Nephron progenitor cell (in vitro differentiated cells): Measurements from ENCODE around the gene ATP10B.

Experiments
- DNase-seq: peaks from one replicate; pipeline ENCODE4 v3.0.0; 2021
- H3K27ac Mint-ChIP-seq: 2 replicates; pipeline ENCODE4 v1.8.0; 2021; ENCODE audit warnings: mild to moderate bottlenecking, moderate library complexity, mixed read lengths
- H3K27me3 Mint-ChIP-seq: 2 replicates; pipeline ENCODE4 v1.8.0; 2021; ENCODE audit warnings: mild to moderate bottlenecking, low read depth, mixed read lengths; ENCODE audit not compliant: poor library complexity
- H3K36me3 Mint-ChIP-seq: 2 replicates; pipeline ENCODE4 v1.8.0; 2021; ENCODE audit warnings: low read depth, mixed read lengths
- H3K4me1 Mint-ChIP-seq: 2 replicates; pipeline ENCODE4 v1.8.0; 2021; ENCODE audit warnings: mixed read lengths
- H3K4me3 Mint-ChIP-seq: 2 replicates; pipeline ENCODE4 v1.8.0; 2021; ENCODE audit warnings: mild to moderate bottlenecking, moderate library complexity, mixed read lengths
- H3K9me3 Mint-ChIP-seq: 2 replicates; pipeline ENCODE4 v1.8.0; 2021; ENCODE audit warnings: mild to moderate bottlenecking, moderate library complexity, mixed read lengths
- CTCF ChIP-seq: fragments of 200-600 bp; sonication (generic); IDR thresholded peaks from 2 replicates; pipeline ENCODE4 v1.5.0; 2021; ENCODE audit warnings: antibody characterized with exemption

Gene ATP10B

GRCh38 chr5:160693831-160694465 is 158.1 kb downstream of the ATP10B start:
- Mint-ChIP-seq H3K27ac (no peak overlapping the region), H3K36me3 (no peaks in the 10 kb centered on the region), H3K4me1 (no peaks in the 10 kb centered on the region), H3K9me3 (peaks cover 5% of the 10 kb centered on the region), H3K4me3 (no peak overlapping the region), H3K27me3 (peaks cover 7% of the 10 kb centered on the region)
- TF ChIP-seq CTCF, result no peak
- DNase-seq, result no peak

GRCh38 chr5:160692271-160692670 is 159.7 kb downstream of the ATP10B start:
- DNase-seq, result no peak
- no peak overlapping the region for H3K4me3 Mint-ChIP-seq
- no peaks in the 10 kb centered on the region for H3K4me1 Mint-ChIP-seq
- H3K9me3 Mint-ChIP-seq, result peaks cover 5% of the 10 kb centered on the region
- no peak overlapping the region for H3K27ac Mint-ChIP-seq
- peaks cover 7% of the 10 kb centered on the region for H3K27me3 Mint-ChIP-seq
- TF ChIP-seq CTCF, result no peak
- no peaks in the 10 kb centered on the region for H3K36me3 Mint-ChIP-seq

- Mint-ChIP-seq H3K36me3 (no peaks in the 10 kb centered on the region), H3K27ac (no peak overlapping the region), H3K4me1 (no peaks in the 10 kb centered on the region), H3K27me3 (peaks cover 12% of the 10 kb centered on the region), H3K9me3 (peaks cover 5% of the 10 kb centered on the region), H3K4me3 (no peak overlapping the region)
- peak; percentile 52 for TF ChIP-seq CTCF
- DNase-seq, result no peak
These were observed 166.3 kb downstream of the ATP10B start for GRCh38 chr5:160685695-160686094.

GRCh38 chr5:160685219-160685618 is 166.8 kb downstream of the ATP10B start:
- H3K4me3 Mint-ChIP-seq, result no peak overlapping the region
- H3K27ac Mint-ChIP-seq, result no peak overlapping the region
- no peaks in the 10 kb centered on the region for H3K36me3 Mint-ChIP-seq
- H3K9me3 Mint-ChIP-seq, result peaks cover 2% of the 10 kb centered on the region
- peaks cover 7% of the 10 kb centered on the region for H3K27me3 Mint-ChIP-seq
- TF ChIP-seq CTCF, result no peak
- no peaks in the 10 kb centered on the region for H3K4me1 Mint-ChIP-seq
- no peak for DNase-seq

- DNase-seq, result no peak
- H3K27me3 Mint-ChIP-seq, result peaks cover 9% of the 10 kb centered on the region
- H3K9me3 Mint-ChIP-seq, result no peaks in the 10 kb centered on the region
- no peaks in the 10 kb centered on the region for H3K36me3 Mint-ChIP-seq
- H3K27ac Mint-ChIP-seq, result peak overlapping the region; percentile 68
- H3K4me1 Mint-ChIP-seq, result peaks cover 14% of the 10 kb centered on the region
- H3K4me3 Mint-ChIP-seq, result no peak overlapping the region
- no peak for TF ChIP-seq CTCF
These were observed 172.3 kb downstream of the ATP10B start for GRCh38 chr5:160679567-160680309.

- DNase-seq, result no peak
- Mint-ChIP-seq H3K4me3 (no peak overlapping the region), H3K4me1 (peaks cover 14% of the 10 kb centered on the region), H3K27me3 (peaks cover 10% of the 10 kb centered on the region), H3K9me3 (no peaks in the 10 kb centered on the region), H3K36me3 (no peaks in the 10 kb centered on the region), H3K27ac (no peak overlapping the region)
- no peak for TF ChIP-seq CTCF
These were observed 176.0 kb downstream of the ATP10B start for GRCh38 chr5:160675988-160676387.
